Esophagus muscularis mucosa (tissue), 4 donors: Measurements from ENCODE around the gene NFASC. TPM values are rescaled to one million over a fixed set of nuclear protein-coding genes. Genes with fewer than 3 reads are reported as not detected.

Experiments
- DNase-seq: peaks from one replicate; pipeline ENCODE4 v3.0.0-alpha.2; 2017; ENCODE audit errors: extremely low spot score
- H3K27ac ChIP-seq, 4 donors: fragments of 200-600 bp; sonication (generic); replicated peaks in 1 of 4; 1 replicate in 3 of 4; 2 replicates in 1 of 4; pipeline ENCODE4 v1.5.1; 2016 to 2019; ENCODE audit warnings: mild to moderate bottlenecking in 1 of 4
- H3K27me3 ChIP-seq, 4 donors: fragments of 200-600 bp; sonication (generic); one replicate each; pipeline versions ENCODE4 v1.5.1 to v1.6.0; 2016 to 2019
- H3K36me3 ChIP-seq, 4 donors: fragments of 200-600 bp; sonication (generic); one replicate each; pipeline ENCODE4 v1.5.1; 2016 to 2019
- H3K4me1 ChIP-seq, 4 donors: fragments of 200-600 bp; sonication (generic); one replicate each; pipeline ENCODE4 v1.5.1; 2016 to 2019
- H3K4me3 ChIP-seq, 4 donors: fragments of 200-600 bp; sonication (generic); 1 replicate in 2 of 4; 2 replicates in 2 of 4; pipeline ENCODE4 v1.5.1; 2016 to 2019; ENCODE audit warnings: mild to moderate bottlenecking in 4 of 4, moderate library complexity in 1 of 4
- H3K9me3 ChIP-seq, 4 donors: fragments of 200-600 bp; sonication (generic); 1 replicate in 3 of 4; 2 replicates in 1 of 4; pipeline ENCODE4 v1.5.1; 2016 to 2019
- EP300 ChIP-seq: sonication (generic); formaldehyde crosslinking; IDR thresholded peaks from one replicate; pipeline ENCODE4 v1.6.1; 2017; ENCODE audit warnings: antibody characterized with exemption
- POLR2A ChIP-seq: fragments of 450-650 bp; IDR thresholded peaks from one replicate; pipeline ENCODE4 v1.6.1; 2017; ENCODE audit warnings: antibody characterized with exemption, moderate library complexity, mild to moderate bottlenecking, low read depth
- POLR2AphosphoS5 ChIP-seq, 2 donors: sonication (generic); formaldehyde crosslinking; IDR thresholded peaks; one replicate each; pipeline ENCODE4 v1.6.1; 2017; ENCODE audit warnings: antibody characterized with exemption in 2 of 2
- WGBS: methylation state at CpG from one replicate; pipeline ENCODE4 v1.1.5; 2018; 5-methylcytosine and 5-hydroxymethylcytosine counted together
- intact Hi-C: fragments of 100-400 bp; cut with DNase I; formaldehyde crosslinking; loops from one replicate; pipeline ENCODE4 v1.15.1; 2023
- total RNA-seq, 4 donors: library from RNA; depleted of rRNA; stranded (reverse); fragments of >200 nt; gene quantifications; one replicate each; pipeline versions ENCODE4 v1.1.0 to v1.2.1, GENCODE V29; 2016
- TF ChIP-seq, protein P1 (sequence below), 3 experiments: fragments of 200-600 bp in 2 of 3; fragments of 450-650 bp in 1 of 3; sonication (generic) in 2 of 3; IDR thresholded peaks; one replicate each; pipeline ENCODE4 v1.5.1; 2017 to 2019; ENCODE audit warnings: antibody characterized with exemption in 3 of 3, mild to moderate bottlenecking in 2 of 3, moderate library complexity in 1 of 3

The NFASC gene
- total RNA-seq, 4 donors from 2014 or later, result 31.1 to 122 (median 64.7) TPM

DNA sequence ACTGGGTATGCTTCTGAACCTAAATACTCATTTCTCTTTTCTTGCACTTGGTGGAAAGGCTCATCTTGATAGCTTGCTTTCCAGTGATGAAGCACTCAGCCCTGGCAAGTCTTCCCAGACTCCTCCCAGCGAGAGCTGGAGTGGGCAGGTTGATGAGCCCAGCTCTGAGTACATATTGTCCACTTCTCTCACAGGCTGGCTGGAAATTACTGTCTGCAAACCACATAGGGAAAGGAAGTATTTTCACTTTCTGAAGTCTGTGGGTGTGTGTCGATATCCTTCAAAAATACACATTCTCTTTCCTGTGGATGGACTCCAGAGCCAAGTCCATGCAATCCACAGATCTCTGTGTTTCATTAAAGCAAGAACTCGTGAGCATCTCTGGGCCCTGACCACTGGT, 133.7 kb downstream of the NFASC start:
- no peak overlapping the region for H3K4me3 ChIP-seq
- TF ChIP-seq POLR2AphosphoS5 (IDR thresholded peaks at IDR 0.05) (no peak), POLR2A (no peak), EP300 (no peak)
- TF ChIP-seq, protein P1, sequence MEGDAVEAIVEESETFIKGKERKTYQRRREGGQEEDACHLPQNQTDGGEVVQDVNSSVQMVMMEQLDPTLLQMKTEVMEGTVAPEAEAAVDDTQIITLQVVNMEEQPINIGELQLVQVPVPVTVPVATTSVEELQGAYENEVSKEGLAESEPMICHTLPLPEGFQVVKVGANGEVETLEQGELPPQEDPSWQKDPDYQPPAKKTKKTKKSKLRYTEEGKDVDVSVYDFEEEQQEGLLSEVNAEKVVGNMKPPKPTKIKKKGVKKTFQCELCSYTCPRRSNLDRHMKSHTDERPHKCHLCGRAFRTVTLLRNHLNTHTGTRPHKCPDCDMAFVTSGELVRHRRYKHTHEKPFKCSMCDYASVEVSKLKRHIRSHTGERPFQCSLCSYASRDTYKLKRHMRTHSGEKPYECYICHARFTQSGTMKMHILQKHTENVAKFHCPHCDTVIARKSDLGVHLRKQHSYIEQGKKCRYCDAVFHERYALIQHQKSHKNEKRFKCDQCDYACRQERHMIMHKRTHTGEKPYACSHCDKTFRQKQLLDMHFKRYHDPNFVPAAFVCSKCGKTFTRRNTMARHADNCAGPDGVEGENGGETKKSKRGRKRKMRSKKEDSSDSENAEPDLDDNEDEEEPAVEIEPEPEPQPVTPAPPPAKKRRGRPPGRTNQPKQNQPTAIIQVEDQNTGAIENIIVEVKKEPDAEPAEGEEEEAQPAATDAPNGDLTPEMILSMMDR (IDR thresholded peaks at IDR 0.05), result no peak
- WGBS, result 70% methylated on average over 3 of the region's 3 CpGs
- DNase-seq, result no peak
- H3K36me3 ChIP-seq, result peaks cover 0 to 64% (median 16%) of the 10 kb centered on the region in 4 donors
- peak overlapping the region in 2 of 4 donors; percentile 27 to 34 for H3K27ac ChIP-seq
- H3K4me1 ChIP-seq, result peaks cover 0 to 15% (median 13%) of the 10 kb centered on the region in 4 donors
- intact Hi-C loops, result no loop called here
- no peaks in the 10 kb centered on the region for H3K9me3 ChIP-seq
- H3K27me3 ChIP-seq, result no peaks in the 10 kb centered on the region

DNA sequence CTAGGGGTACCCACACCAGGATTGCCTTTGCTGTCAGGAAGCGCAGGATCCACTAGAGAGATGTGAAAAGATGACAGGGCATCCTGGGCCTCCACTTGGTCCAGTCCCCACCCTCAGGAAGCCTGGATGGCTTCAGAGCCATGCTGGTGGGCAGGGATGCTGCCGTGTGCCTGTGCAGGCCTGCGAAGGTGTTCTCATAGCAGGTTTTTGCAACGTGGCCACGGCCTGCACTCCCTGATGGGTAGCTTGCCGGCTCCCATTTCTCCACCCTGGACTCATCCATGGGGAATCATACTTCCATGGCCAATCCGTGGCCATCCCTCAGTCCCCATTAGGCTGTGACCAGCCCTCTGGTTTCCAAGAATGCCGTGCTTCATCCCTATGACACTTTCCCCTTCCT, 138.2 kb downstream of the NFASC start:
- Histone ChIP-seq H3K36me3 (peaks cover 0 to 38% (median 16%) of the 10 kb centered on the region in 4 donors), H3K27me3 (no peaks in the 10 kb centered on the region), H3K4me1 (peaks cover 3 to 12% (median 11%) of the 10 kb centered on the region in 4 donors), H3K27ac (no peak overlapping the region), H3K9me3 (no peaks in the 10 kb centered on the region), H3K4me3 (no peak overlapping the region)
- WGBS, result 85% methylated on average over 8 of the region's 8 CpGs
- DNase-seq, result no peak
- intact Hi-C loops, result no loop called here
- TF ChIP-seq POLR2A, result no peak
- TF ChIP-seq POLR2AphosphoS5 (IDR thresholded peaks at IDR 0.05), result no peak
- TF ChIP-seq, protein P1 (IDR thresholded peaks at IDR 0.05), result no peak
- TF ChIP-seq EP300, result no peak

DNA sequence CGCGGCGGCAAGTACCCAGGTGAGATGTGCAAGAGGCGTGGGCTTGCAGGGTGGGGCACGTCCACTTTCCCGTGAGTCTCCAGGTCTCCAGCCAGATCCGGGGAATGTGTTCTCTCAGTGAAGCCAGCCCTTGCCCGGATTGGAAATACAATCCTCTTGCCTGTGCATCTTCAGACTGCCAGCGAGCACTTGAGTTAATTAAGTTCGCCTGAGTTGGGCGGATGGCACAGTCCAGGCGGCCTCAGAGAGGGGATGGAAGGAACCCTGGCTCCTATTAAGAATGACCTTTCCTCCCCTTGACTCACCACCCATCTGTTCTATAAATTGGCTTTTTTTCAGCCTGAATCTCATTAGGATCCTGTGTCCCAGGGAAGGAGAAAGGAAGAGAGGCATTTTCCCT, 139.0 kb downstream of the NFASC start:
- 91% methylated on average over 12 of the region's 12 CpGs for WGBS

DNA sequence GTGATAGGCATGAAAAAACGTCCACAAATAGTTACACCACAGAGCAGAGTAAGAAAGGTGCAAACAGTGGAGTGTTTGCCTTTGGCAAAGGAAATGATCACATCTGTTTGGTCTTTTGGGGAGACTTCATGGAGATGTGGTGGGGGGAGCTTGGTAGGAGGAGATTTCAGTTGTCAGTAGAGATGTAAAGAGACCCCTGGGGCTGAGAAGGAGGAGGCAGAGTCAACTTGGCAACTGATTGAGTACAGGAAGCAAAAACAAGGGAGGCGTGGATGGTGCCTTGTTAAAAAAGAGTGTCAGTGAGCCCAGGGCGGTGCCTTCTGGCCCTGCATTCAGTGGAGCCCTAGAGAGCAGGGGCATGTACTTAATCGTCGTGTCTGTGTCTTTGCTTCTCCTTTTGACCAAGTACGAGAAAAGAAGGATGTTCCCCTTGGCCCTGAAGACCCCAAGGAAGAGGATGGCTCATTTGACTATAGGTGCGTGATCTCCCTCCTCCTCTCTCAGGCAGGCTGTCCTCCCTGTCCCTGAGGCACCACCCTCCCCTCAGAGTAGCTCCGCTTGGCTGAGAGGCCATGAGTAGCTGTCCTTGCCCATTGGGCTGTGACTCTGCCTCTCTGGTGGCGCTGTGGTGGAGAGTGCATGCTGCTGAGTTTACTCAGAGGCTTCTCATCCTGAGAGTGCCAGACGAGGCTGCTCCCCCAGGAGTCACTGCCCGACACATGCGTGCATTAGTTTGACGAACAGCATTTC, 141.9 kb downstream of the NFASC start:
- H3K27me3 ChIP-seq, result no peaks in the 10 kb centered on the region
- no peaks in the 10 kb centered on the region for H3K9me3 ChIP-seq
- intact Hi-C loops, result no loop called here
- no peak overlapping the region for H3K27ac ChIP-seq
- 73% methylated on average over 13 of the region's 13 CpGs for WGBS
- TF ChIP-seq, protein P1 (IDR thresholded peaks at IDR 0.05), result no peak
- no peak for TF ChIP-seq POLR2A
- TF ChIP-seq EP300, result no peak
- no peak for TF ChIP-seq POLR2AphosphoS5 (IDR thresholded peaks at IDR 0.05)
- peaks cover 0 to 48% (median 20%) of the 10 kb centered on the region in 4 donors for H3K36me3 ChIP-seq
- no peak overlapping the region for H3K4me3 ChIP-seq
- DNase-seq, result no peak
- peaks cover 7 to 19% (median 14%) of the 10 kb centered on the region in 4 donors for H3K4me1 ChIP-seq

More for the DNA sequence above, 139.0 kb downstream of the NFASC start:
- peaks cover 0 to 33% (median 16%) of the 10 kb centered on the region in 4 donors for H3K36me3 ChIP-seq
- no peak for DNase-seq
- intact Hi-C loops, result no loop called here
- H3K9me3 ChIP-seq, result no peaks in the 10 kb centered on the region
- H3K27me3 ChIP-seq, result no peaks in the 10 kb centered on the region
- no peak overlapping the region for H3K4me3 ChIP-seq
- no peak for TF ChIP-seq POLR2AphosphoS5 (IDR thresholded peaks at IDR 0.05)
- no peak for TF ChIP-seq POLR2A
- TF ChIP-seq, protein P1 (IDR thresholded peaks at IDR 0.05), result no peak
- TF ChIP-seq EP300, result no peak
- H3K27ac ChIP-seq, result no peak overlapping the region
- H3K4me1 ChIP-seq, result peaks cover 7 to 17% (median 14%) of the 10 kb centered on the region in 4 donors
